GM18511 (cell line): ENCODE results near the gene MYO1G.
A peak's percentile ranks its signal among the peaks of the same experiment; 100 is the strongest.
"Not testable (repeated sequence)": the region's sequence is repeated elsewhere in the genome, so short reads cannot be mapped to it uniquely, and the experiment has no call there.

Experiments used
- ATAC-seq: cut with Tn5 transposase; IDR thresholded peaks from one replicate; pipeline ENCODE4 v1.9.1; 2021; ENCODE audit warnings: mild to moderate bottlenecking, moderate library complexity; ENCODE audit not compliant: unreplicated experiment

Gene MYO1G

DNA sequence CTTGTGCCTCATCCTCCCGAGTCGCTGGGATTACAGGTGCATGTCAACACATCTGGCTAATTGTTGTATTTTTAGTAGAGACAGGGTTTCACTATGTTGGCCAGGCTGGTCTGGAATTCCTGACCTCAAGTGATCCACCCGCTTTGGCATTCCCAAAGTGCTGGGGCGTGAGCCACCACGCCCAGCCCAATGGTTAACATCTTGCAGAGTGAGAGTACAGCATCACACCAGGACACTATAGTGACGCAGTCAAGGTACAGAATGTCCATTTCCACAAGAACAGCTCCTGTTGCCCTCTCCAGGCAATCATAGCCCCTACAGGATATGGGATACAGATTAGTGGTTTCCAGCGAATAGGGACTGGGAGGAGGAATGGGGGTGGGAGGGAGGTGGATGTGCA is 34.0 kb downstream of the MYO1G start:
- ATAC-seq: no peak

DNA sequence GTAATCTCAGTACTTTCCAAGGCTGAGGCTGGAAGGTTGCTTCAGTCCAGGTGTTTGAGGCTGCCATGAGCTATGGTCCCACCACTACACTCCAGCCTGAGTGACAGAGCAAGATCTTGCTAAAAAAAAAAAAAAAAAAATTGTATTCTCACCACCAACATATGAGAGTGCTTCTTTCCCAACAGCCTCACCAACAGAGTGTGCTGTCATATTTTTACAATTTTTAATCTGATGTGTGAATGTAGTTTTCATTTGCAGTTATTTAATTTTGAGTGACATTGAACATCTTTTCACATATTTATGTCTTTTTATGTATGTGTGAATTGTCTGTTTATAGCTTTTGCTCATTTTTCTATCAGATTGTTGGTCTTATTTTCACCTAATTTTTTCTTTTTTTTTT is 35.2 kb downstream of the MYO1G start:
- ATAC-seq: no peak

DNA sequence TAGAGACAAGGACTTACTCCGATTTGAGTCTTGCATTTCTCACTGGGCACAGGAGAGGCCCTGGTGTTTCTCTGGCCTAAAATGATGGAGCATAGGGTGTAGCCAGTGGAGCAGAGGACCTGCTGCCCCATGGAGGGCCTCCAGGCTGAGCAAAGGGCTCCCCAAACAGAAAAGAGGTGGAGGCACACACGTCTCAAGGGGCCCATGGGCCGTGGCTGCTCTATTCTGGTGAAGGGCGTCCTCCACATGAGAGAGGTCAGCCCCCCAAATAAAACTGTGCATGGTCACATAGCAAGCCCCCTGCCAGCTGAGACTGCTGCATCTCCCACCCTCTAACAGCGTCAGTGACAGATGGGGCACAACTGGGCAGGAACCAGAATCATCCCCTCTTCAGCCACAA is 41.4 kb downstream of the MYO1G start:
- no peak for ATAC-seq

DNA sequence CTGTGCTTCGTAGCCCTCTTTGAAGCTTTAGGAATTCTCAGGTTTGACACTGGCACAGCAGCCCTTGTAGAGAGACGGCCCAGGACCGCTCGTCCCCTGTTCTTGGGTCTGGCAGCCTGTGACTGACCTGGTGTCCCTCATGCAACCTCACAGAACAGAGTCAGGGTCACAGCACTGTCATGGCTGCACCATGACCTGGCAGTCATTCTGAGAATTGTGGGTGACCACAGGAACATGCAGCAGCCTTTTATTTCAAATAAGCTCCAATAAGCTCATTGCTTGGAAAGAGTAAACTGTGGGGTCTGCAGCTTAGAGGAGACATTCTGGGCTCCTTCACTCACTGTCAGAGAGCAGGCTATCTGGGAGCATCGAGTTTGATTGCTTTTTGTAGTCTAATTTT is 42.5 kb downstream of the MYO1G start:
- no peak for ATAC-seq

DNA sequence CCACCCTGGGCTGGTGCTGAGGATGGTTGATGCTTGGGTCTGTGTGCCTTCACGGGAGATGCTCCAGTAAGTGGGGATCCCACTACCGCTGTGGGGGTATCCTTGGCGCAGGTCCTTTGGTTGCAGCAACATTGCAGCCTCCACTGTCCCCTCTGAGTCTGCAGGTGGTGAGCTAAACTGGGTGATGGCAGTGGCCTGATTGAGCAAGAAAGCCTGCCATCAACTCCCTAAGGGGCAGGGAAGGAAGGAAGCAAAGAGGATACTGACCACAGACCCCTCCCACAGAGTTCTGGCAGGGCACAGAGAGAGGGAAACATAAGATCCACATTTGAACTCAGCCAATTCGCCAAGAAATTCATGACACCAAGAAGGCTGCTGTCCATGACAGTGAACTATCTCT is 43.2 kb downstream of the MYO1G start:
- ATAC-seq: no peak

DNA sequence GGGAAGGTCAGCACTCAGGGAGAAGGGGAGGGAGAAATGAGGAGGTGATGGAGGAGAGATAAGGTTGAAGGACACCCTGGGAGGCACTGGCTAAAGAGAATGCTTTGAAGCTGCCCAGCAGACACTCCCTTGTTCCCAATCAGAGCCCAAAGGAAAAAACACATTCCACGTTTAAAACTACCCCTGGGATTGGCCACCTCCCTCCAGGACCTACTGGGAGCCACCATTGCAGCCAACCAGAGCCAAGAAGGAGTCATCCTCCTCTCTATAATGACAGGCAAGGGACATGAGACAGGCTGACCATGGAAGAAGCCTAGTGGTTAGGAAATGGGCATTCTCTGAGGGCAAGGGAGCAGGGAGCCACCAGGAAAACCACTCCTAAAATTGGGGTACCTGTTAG is 43.8 kb downstream of the MYO1G start:
- no peak for ATAC-seq

DNA sequence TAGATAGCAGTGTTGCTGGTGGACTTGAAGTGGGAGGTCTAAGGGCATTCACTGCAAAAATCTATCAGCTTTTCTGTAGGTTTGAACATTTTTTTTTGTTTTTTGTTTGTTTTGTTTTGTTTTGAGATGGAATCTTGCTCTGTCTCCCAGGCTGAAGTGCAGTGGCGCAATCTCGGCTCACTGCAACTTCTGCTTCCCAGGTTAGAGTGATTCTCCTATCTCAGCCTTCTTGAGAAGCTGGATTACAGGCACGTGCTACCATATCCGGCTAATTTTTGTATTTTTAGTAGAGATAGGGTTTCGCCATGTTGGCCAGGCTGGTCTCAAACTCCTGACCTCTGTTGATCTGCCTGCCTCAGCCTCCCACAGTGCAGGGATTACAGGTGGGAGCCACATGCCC is 44.3 kb downstream of the MYO1G start:
- ATAC-seq: not testable (repeated sequence)

DNA sequence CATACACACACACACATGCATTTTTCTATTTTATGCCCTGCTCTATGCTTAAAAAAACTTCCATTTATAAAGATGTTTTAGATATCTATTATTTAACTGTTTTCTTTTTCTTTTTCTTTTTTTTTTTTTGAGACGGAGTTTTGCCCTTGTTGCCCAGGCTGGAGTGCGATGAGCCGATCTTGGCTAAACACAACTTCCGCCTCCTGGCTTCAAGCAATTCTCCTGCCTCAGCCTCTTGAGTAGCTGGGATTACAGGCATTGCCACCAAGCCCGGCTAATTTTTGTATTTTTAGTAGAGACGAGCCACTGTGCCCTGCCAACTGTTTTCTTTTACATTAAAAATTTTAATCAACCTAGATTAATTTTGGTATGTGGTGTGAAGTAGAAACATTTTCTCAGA is 47.9 kb downstream of the MYO1G start:
- ATAC-seq: no peak

DNA sequence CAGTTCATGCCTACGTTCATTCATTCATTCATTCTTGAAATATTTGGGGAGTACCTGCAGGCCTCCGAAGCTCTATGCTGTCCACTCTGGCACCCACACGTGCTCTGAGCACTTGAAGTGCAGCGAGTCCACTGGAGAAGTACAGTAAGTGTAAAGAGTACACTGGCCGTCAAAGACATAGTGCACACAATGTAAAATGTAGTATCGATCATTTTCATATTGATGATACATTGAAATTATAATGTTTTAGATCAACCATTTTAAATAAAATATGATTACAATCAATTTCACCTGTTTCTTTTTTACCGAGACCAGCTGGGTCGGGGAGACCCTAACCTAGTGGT is 56.5 kb downstream of the MYO1G start:
- ATAC-seq: no peak

DNA sequence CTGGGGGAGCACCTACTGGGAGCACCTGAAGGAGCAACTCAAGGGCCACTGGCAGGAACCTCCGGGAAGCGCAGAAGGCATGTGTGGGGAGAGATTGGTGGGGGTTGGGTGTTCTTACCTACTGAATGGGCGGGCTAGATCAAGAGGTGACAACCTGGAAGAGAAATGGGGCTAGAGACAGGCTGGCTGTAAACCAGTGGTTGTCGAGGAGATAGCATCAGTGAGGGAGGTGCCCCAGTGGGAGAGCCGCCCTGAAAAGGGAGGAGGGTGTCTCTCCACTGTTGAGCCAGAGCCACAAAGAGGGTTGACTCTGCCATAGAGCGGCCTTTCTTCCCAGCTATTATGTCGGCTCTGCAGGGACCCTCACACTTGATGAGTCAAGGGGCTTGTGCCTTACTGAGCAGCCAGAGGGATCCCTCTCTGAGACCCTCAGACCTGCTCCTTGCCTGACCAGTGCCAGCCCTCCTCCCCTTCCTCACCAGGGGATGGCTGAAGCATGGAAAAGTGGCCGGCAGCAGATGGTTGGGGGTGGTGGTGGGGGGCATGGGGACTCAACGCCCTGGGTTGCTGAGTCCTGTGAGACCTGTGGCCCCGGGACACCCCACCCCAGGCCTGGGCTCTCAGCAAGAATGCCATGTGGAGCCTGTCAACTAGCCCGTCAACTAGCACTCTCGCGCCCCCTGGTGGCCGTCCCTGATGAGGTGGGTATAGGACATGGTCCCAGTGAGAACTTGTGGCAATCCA is 57.0 kb downstream of the MYO1G start:
- peak; percentile 74 for ATAC-seq

DNA sequence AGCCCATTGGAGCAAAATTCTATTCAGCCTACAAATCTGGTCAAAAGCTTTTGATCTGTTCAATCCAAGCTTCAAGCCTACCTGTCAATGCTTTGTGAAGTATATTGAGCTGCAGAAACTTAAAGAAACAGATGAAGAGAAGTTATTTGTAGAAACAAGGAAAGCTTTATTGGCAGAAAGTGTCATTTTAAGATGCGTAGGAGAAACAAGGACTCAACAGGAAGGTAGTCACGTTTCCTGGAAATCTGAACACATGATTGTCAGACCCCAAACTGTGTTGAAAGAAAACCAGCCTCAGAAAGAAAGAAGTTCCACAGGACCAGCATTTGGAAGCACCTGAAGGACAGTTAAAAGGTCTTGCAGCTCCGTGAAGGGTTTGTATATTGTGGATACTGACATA is 58.7 kb downstream of the MYO1G start:
- ATAC-seq: no peak

DNA sequence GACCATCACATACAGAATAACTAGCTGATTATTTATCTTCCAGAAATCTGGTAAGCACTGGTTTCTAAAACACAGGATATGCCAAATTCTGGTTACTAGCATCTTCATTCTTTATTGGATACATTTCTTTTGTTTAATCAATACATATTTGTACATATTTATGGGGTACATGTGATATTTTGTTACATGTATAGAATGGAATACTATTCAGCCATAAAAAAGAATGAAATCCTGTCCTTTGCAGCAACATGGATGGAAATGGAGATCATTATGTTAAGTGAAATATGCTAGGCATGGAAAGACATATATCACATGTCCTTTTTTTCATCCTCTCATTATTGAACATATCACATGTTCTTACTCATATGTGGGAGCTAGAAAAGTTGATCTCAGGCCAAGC is 60.8 kb downstream of the MYO1G start:
- no peak for ATAC-seq

DNA sequence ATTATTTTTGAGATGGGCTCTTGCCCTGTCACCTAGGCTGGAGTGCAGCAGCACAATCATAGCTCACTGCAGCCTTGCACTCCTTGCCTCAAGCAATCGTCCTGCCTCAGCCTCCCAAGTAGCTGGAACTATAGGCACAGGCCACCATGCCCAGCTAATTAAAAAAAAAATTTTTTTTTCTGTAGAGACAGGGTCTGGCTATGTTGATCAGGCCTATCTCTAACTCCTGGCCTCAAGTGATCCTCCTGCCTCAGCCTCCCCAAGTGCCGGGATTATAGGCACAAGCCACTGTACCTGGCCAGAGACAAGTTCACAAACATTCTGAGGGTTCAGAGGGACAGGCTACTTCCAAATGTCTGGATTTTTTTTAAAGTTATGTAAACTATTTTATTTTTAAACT is 61.4 kb downstream of the MYO1G start:
- no peak for ATAC-seq

DNA sequence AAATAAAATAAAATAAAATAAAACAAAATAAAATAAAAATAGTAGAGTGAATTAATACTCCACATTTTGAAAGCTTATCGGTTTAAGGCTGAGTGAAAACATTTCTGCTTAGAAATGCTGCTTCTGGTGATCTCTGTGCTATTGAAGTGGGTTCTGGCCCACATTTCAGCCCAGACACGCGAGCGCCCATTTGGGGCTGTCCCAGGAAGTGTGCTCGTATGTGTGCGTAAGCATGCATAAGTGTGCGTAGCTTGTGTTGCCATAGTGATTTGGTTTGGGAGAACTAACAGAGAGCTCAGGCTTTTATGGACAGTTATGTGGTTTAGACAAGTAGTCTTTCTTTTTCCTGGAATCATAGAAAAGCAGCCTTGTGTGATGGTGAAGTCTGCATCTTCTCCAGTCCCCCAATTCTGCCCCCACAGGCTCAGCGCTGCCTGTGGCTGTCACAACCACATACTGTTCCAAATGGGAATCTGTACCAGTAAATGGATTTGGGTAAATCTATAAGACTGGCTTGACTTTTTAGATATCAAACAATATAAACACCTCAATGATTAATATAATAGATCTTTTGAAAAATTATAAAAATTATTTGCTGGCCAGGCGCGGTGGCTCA is 63.7 kb downstream of the MYO1G start:
- no peak for ATAC-seq

DNA sequence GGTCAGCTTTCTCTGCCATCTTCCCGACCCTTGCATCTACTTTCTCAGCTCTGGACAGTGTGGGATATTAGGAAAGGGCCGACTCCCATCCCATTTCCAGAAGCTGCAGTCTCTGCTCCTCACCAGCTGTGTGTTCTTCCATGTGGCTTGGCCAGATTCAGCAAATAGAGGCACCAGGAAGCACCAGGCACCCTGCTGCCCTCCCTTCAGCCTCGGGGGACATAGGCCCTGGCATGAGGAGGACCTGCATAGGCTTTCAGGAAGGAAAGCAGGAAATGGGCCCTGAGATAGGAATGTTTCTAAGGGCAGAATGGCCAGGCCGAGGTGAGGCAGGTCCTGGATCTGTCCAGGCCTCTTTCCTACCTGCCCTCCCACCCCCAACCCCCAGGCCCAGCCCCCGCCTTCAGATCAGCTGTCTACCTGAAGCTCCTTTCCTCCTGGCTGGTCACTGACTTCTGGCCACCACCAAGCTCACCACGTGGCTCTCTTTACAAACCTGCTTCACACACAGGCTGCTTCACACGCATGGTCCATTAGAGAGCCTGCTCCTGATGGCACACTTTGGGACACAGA is 66.0 kb downstream of the MYO1G start:
- ATAC-seq: no peak
